Neuron (in vitro differentiated cells): ENCODE measurements around the gene CNTNAP2.

ENCODE experiments used
- H2AFZ ChIP-seq: one replicate; pipeline ENCODE4 v1.6.1; 2013; ENCODE audit warnings: low read depth, mild to moderate bottlenecking, inconsistent platforms, low read length, moderate library complexity
- H3K27me3 ChIP-seq: one replicate; pipeline ENCODE4 v1.6.1; 2013; ENCODE audit warnings: low read length; ENCODE audit not compliant: insufficient read depth
- H3K36me3 ChIP-seq: one replicate; pipeline ENCODE4 v1.6.1; 2013; ENCODE audit warnings: low read length; ENCODE audit not compliant: insufficient read depth
- H3K4me1 ChIP-seq: one replicate; pipeline ENCODE4 v1.6.1; 2013; ENCODE audit warnings: low read length; ENCODE audit not compliant: insufficient read depth
- H3K4me3 ChIP-seq: 2 replicates; pipeline ENCODE4 v1.5.1; 2013; ENCODE audit warnings: mild to moderate bottlenecking, low read length, moderate library complexity
- H3K9me3 ChIP-seq: one replicate; pipeline ENCODE4 v1.6.1; 2013; ENCODE audit warnings: low read length

CNTNAP2 gene

GRCh38 chr7:148334441-148334956 lies 2217.9 kb downstream of the CNTNAP2 start:
- Histone ChIP-seq H3K27me3 (no peaks in the 10 kb centered on the region), H2AFZ (no peak overlapping the region), H3K36me3 (no peaks in the 10 kb centered on the region), H3K9me3 (peaks cover 11% of the 10 kb centered on the region), H3K4me1 (peaks cover 14% of the 10 kb centered on the region), H3K4me3 (no peak overlapping the region)

DNA sequence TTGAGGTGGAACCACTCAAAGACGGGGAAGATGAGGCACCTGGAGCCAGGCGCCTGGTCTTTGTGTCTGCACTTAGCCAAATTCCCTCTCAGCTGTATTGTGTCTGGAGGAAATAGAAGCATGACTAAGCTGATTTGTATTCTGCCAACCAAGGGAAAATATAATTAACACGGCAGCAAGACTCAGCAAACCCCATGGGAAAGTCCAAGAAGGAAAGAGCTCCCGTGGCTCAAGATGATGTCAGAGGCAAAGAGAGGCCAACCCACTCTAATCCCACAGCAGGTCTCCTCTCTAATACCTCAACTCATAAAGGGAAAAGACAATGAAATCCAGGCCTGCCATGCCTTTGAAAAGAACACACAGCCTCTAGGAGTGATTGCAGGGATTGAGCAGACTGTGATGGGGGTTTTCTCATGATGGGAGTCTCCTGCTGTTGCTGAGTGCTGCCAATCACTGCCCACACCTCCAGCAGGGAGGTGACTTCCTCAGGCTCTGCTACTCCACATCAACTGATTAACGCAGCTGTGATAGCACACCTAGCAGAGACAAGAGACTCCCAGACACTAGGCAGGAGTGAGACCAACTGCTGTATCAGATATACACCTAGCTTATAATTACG lies 2218.5 kb downstream of the CNTNAP2 start:
- H3K36me3 ChIP-seq, result no peaks in the 10 kb centered on the region
- peaks cover 19% of the 10 kb centered on the region for H3K4me1 ChIP-seq
- H3K27me3 ChIP-seq, result no peaks in the 10 kb centered on the region
- H2AFZ ChIP-seq, result no peak overlapping the region
- peaks cover 9% of the 10 kb centered on the region for H3K9me3 ChIP-seq
- no peak overlapping the region for H3K4me3 ChIP-seq

- peaks cover 26% of the 10 kb centered on the region for H3K4me1 ChIP-seq
- no peaks in the 10 kb centered on the region for H3K36me3 ChIP-seq
- H2AFZ ChIP-seq, result no peak overlapping the region
- peaks cover 2% of the 10 kb centered on the region for H3K9me3 ChIP-seq
- H3K27me3 ChIP-seq, result no peaks in the 10 kb centered on the region
- H3K4me3 ChIP-seq, result no peak overlapping the region
These were observed 2219.2 kb downstream of the CNTNAP2 start for GRCh38 chr7:148335790-148336189.

DNA sequence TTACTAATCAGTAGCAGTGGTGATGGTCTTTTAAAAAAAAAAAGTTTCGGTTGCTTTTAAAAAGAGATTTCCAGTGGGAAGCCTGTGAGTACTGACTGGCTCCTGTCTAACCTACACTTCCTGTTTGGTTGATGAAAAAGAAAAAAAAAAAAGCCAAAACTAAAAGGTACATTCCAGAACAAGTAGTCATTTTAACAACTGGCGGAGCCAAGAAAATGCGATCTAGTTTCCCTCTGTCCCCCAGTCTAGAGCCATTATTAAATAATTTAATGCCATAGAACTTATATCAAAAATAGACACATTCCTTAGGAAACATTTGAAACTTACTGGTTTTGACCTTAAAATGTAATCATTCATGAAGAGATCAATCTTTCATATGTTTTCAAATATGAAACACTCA lies 2219.8 kb downstream of the CNTNAP2 start:
- peaks cover 28% of the 10 kb centered on the region for H3K4me1 ChIP-seq

GRCh38 chr7:148337246-148337965 lies 2220.8 kb downstream of the CNTNAP2 start:
- Histone ChIP-seq H3K27me3 (no peaks in the 10 kb centered on the region), H3K36me3 (no peaks in the 10 kb centered on the region), H2AFZ (no peak overlapping the region), H3K9me3 (no peaks in the 10 kb centered on the region), H3K4me1 (peaks cover 28% of the 10 kb centered on the region), H3K4me3 (no peak overlapping the region)

More for the DNA sequence above, 2219.8 kb downstream of the CNTNAP2 start:
- H2AFZ ChIP-seq, result no peak overlapping the region
- H3K9me3 ChIP-seq, result peaks cover 2% of the 10 kb centered on the region
- H3K4me3 ChIP-seq, result no peak overlapping the region
- no peaks in the 10 kb centered on the region for H3K27me3 ChIP-seq
- no peaks in the 10 kb centered on the region for H3K36me3 ChIP-seq

GRCh38 chr7:148337995-148338747 lies 2221.6 kb downstream of the CNTNAP2 start:
- Histone ChIP-seq H2AFZ (peak overlapping the region; percentile 89), H3K27me3 (no peaks in the 10 kb centered on the region), H3K36me3 (no peaks in the 10 kb centered on the region), H3K9me3 (no peaks in the 10 kb centered on the region), H3K4me1 (peaks cover 28% of the 10 kb centered on the region), H3K4me3 (peak overlapping the region; percentile 81)

- Histone ChIP-seq H3K4me3 (peak overlapping the region; percentile 81), H2AFZ (no peak overlapping the region)
These were observed 2224.1 kb downstream of the CNTNAP2 start for GRCh38 chr7:148340438-148341280.

DNA sequence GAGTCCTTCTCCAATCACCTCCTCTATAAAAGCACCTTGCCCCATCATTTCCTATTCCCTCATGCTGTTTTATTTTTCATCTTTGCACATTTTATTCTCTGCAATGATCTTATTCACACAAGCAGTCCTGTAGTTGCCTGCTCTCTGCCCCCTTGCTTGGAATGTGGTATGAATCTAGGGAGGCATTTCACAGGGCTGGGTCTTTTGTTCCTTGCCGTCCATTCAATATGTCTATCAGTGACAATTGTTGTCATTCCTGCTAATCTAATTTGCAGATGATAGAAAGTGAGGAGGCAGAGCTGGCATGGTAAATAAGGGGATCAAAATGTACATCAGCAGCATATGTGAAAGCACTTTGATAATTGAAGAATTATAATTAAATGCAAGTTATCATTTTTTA lies 2227.8 kb downstream of the CNTNAP2 start:
- H3K36me3 ChIP-seq, result no peaks in the 10 kb centered on the region
- H2AFZ ChIP-seq, result peak overlapping the region; percentile 1
- peaks cover 31% of the 10 kb centered on the region for H3K4me1 ChIP-seq
- no peaks in the 10 kb centered on the region for H3K27me3 ChIP-seq
- no peaks in the 10 kb centered on the region for H3K9me3 ChIP-seq
- H3K4me3 ChIP-seq, result no peak overlapping the region

More at GRCh38 chr7:148340438-148341280, 2224.1 kb downstream of the CNTNAP2 start:
- H3K9me3 ChIP-seq, result no peaks in the 10 kb centered on the region
- H3K36me3 ChIP-seq, result no peaks in the 10 kb centered on the region
- no peaks in the 10 kb centered on the region for H3K27me3 ChIP-seq
- peaks cover 36% of the 10 kb centered on the region for H3K4me1 ChIP-seq

- H3K4me3 ChIP-seq, result no peak overlapping the region
These were observed 2231.4 kb downstream of the CNTNAP2 start for GRCh38 chr7:148347981-148348380.

DNA sequence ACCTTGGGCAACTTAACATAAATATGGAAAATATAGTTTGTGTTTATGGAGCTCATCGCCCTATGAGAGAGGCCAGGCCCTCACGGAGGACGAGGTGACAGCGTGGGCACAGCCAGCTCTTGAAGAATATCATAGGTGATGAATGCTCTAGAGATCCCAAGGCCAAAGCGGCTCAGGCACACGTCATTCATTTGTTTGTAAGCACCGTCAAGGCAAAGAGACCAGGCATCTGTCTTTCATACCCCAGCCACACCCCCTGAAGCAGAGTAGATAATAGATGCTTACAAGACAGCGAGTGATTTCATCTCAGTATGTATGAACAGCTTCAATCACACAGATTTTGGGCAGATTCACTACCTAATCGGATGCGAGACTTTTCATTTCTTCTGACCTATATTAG lies 2231.9 kb downstream of the CNTNAP2 start:
- Histone ChIP-seq H3K4me3 (no peak overlapping the region), H3K9me3 (no peaks in the 10 kb centered on the region), H3K36me3 (no peaks in the 10 kb centered on the region), H2AFZ (no peak overlapping the region), H3K4me1 (peaks cover 16% of the 10 kb centered on the region), H3K27me3 (no peaks in the 10 kb centered on the region)

More at GRCh38 chr7:148347981-148348380, 2231.4 kb downstream of the CNTNAP2 start:
- H2AFZ ChIP-seq, result no peak overlapping the region
- peaks cover 16% of the 10 kb centered on the region for H3K4me1 ChIP-seq
- no peaks in the 10 kb centered on the region for H3K36me3 ChIP-seq
- H3K9me3 ChIP-seq, result no peaks in the 10 kb centered on the region
- no peaks in the 10 kb centered on the region for H3K27me3 ChIP-seq

DNA sequence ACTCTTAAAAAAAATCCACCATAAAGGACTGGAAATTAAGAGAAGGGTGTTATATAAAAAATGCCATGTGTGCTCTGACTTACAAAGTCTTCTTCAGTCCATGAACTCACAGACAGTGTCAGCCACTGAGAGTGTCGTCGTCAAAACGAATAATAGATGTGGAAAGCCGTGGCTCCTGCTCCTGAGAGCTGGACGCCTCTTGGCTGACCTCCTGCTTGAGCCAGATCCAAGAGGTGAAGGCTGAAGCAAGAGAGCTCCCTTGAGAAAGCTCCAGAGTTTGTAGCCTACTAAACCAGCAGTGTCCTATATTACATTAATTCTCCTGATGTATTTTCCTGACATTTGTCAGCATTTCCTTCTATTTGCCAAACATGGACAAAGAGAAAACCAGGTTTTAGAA lies 2239.7 kb downstream of the CNTNAP2 start:
- Histone ChIP-seq H3K36me3 (no peaks in the 10 kb centered on the region), H3K27me3 (no peaks in the 10 kb centered on the region), H2AFZ (no peak overlapping the region), H3K4me3 (no peak overlapping the region), H3K9me3 (no peaks in the 10 kb centered on the region), H3K4me1 (peaks cover 15% of the 10 kb centered on the region)

DNA sequence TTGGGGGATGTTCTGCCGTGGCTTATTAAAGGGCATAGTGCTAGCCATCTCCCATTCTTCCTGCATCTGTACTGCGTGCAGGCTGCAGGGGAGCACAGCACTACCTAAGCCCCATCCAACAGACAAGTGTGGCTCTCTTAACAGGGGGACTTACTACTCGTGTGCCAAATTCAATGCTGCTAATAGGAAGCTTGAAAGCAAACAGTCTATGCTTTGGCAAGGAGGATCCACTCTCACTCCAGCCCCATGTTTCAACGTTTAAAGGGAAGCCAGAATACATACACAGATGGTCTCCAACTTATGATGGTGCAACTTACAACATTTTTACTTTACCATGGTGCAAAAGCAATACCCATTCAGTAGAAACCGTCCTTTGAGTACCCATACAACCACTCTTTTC lies 2245.9 kb downstream of the CNTNAP2 start:
- Histone ChIP-seq H3K4me3 (no peak overlapping the region), H3K9me3 (no peaks in the 10 kb centered on the region)

More for the DNA sequence above, 2245.9 kb downstream of the CNTNAP2 start:
- Histone ChIP-seq H3K27me3 (no peaks in the 10 kb centered on the region), H2AFZ (no peak overlapping the region), H3K36me3 (no peaks in the 10 kb centered on the region), H3K4me1 (peaks cover 15% of the 10 kb centered on the region)
